Common myeloid progenitor, CD34-positive (primary cell): ENCODE data around the gene DAPK2.

Source experiments
- CTCF ChIA-PET: fragments of 350-600 bp; sonication (Branson Sonifier 250); formaldehyde crosslinking; loops from one replicate; lab custom pipeline; 2021; ENCODE audit warnings: antibody characterized with exemption; lab: Charles Lee
- POLR2A ChIA-PET: fragments of 350-600 bp; sonication (Branson Sonifier 250); formaldehyde crosslinking; loops from one replicate; lab custom pipeline; 2021; ENCODE audit warnings: antibody characterized with exemption; lab: Charles Lee
- DNase-seq, 3 donors: peaks; one replicate each; pipeline versions ENCODE4 v3.0.0 to v3.0.0-alpha.2; 2013
- H3K27ac ChIP-seq, 2 experiments: 1 replicate in 1 of 2; 2 replicates in 1 of 2; pipeline ENCODE4 v1.7.0; 2013; ENCODE audit warnings: inconsistent platforms in 2 of 2, low read length in 2 of 2, mild to moderate bottlenecking in 2 of 2, low read depth in 1 of 2, moderate library complexity in 1 of 2; ENCODE audit not compliant: severe bottlenecking in 2 of 2, insufficient read depth in 1 of 2, poor library complexity in 1 of 2
- H3K27me3 ChIP-seq, 5 experiments: replicated peaks in 2 of 5; 1 replicate in 3 of 5; 2 replicates in 2 of 5; pipeline versions ENCODE4 v1.6.1 to v1.7.0; 2013; ENCODE audit warnings: low read length in 4 of 5, mild to moderate bottlenecking in 2 of 5, moderate library complexity in 2 of 5, inconsistent platforms in 1 of 5; ENCODE audit not compliant: insufficient read depth in 5 of 5, control insufficient read depth in 4 of 5
- H3K36me3 ChIP-seq, 4 experiments: 1 replicate in 2 of 4; 2 replicates in 2 of 4; pipeline versions ENCODE4 v1.6.1 to v1.7.0; 2013; ENCODE audit warnings: low read length in 3 of 4, control low read depth in 1 of 4, mild to moderate bottlenecking in 1 of 4; ENCODE audit not compliant: control insufficient read depth in 4 of 4, insufficient read depth in 4 of 4
- H3K4me1 ChIP-seq, 4 experiments: 1 replicate in 3 of 4; 2 replicates in 1 of 4; pipeline versions ENCODE4 v1.6.1 to v1.7.1; 2013; ENCODE audit warnings: low read length in 3 of 4, mild to moderate bottlenecking in 3 of 4, control low read depth in 1 of 4, inconsistent platforms in 1 of 4, moderate library complexity in 1 of 4; ENCODE audit not compliant: control insufficient read depth in 4 of 4, insufficient read depth in 4 of 4; ENCODE audit errors: control extremely low read depth in 1 of 4
- H3K4me3 ChIP-seq, 7 experiments: 1 replicate in 4 of 7; 2 replicates in 3 of 7; pipeline versions ENCODE4 v1.5.1 to v1.7.0; 2013; ENCODE audit warnings: mild to moderate bottlenecking in 7 of 7, low read length in 6 of 7, moderate library complexity in 6 of 7, inconsistent platforms in 2 of 7, low read depth in 2 of 7, control low read depth in 1 of 7; ENCODE audit not compliant: insufficient read depth in 4 of 7, control insufficient read depth in 1 of 7; ENCODE audit errors: extremely low read depth in 1 of 7
- H3K9me3 ChIP-seq, 5 experiments: 1 replicate in 4 of 5; 2 replicates in 1 of 5; pipeline versions ENCODE4 v1.6.1 to v1.7.1; 2013; ENCODE audit warnings: low read length in 4 of 5, mild to moderate bottlenecking in 2 of 5, inconsistent platforms in 1 of 5, low read depth in 1 of 5, moderate library complexity in 1 of 5; ENCODE audit not compliant: control insufficient read depth in 4 of 5, insufficient read depth in 2 of 5; ENCODE audit errors: control extremely low read depth in 1 of 5
- WGBS: methylation state at CpG from one replicate; pipeline ENCODE4 v1.1.5; 2013; ENCODE audit not compliant: insufficient coverage; 5-methylcytosine and 5-hydroxymethylcytosine counted together

The DAPK2 gene

GRCh38 chr15:63879995-63880394 lies 166.3 kb downstream of the DAPK2 start:
- H3K9me3 ChIP-seq, result no peaks in the 10 kb centered on the region
- no peaks in the 10 kb centered on the region for H3K36me3 ChIP-seq
- WGBS, result 100% methylated on average over 1 of the region's 1 CpG
- no peak overlapping the region for H3K4me3 ChIP-seq
- no peak overlapping the region for H3K27ac ChIP-seq
- H3K4me1 ChIP-seq, result peaks cover 0 to 7% (median 0%) of the 10 kb centered on the region in 4 experiments
- no peaks in the 10 kb centered on the region for H3K27me3 ChIP-seq
- CTCF ChIA-PET, result interaction anchor here (1.1 to 4.1 kb wide), 5 partner anchors 8 to 49 kb away, joined by 3 to 22 read pairs (median 5); no protein-coding TSS in a partner anchor
- DNase-seq, result no peak
- POLR2A ChIA-PET, result no interaction called here

GRCh38 chr15:63879211-63879610 lies 167.1 kb downstream of the DAPK2 start:
- H3K27me3 ChIP-seq, result no peaks in the 10 kb centered on the region
- peaks cover 0 to 7% (median 0%) of the 10 kb centered on the region in 4 experiments for H3K4me1 ChIP-seq
- H3K27ac ChIP-seq, result no peak overlapping the region
- no peak for DNase-seq
- ChIA-PET CTCF (interaction anchor here (1.1 to 1.3 kb wide), 2 partner anchors 9 to 48 kb away, joined by 4 to 5 read pairs; no protein-coding TSS in a partner anchor), POLR2A (no interaction called here)
- no peaks in the 10 kb centered on the region for H3K36me3 ChIP-seq
- WGBS, result 86% methylated on average over 1 of the region's 3 CpGs
- H3K9me3 ChIP-seq, result no peaks in the 10 kb centered on the region
- H3K4me3 ChIP-seq, result no peak overlapping the region

GRCh38 chr15:63877713-63878271 lies 168.5 kb downstream of the DAPK2 start:
- Histone ChIP-seq H3K4me1 (peaks cover 0 to 7% (median 2%) of the 10 kb centered on the region in 4 experiments), H3K27me3 (no peaks in the 10 kb centered on the region), H3K4me3 (no peak overlapping the region), H3K9me3 (peaks cover 0 to 4% (median 0%) of the 10 kb centered on the region in 5 experiments), H3K36me3 (no peaks in the 10 kb centered on the region), H3K27ac (no peak overlapping the region)
- 100% methylated on average over 2 of the region's 5 CpGs for WGBS
- CTCF ChIA-PET, result interaction anchor here (0.9 kb wide), 1 partner anchor 44 kb away, joined by 3 read pairs; the partner anchor contains the start of gene HERC1
- POLR2A ChIA-PET, result no interaction called here
- no peak for DNase-seq

GRCh38 chr15:63876085-63876662 lies 170.1 kb downstream of the DAPK2 start:
- H3K27ac ChIP-seq, result no peak overlapping the region
- H3K9me3 ChIP-seq, result peaks cover 0 to 7% (median 3%) of the 10 kb centered on the region in 5 experiments
- ChIA-PET POLR2A (no interaction called here), CTCF (interaction anchor here (1.1 kb wide), 1 partner anchor 124 kb away, joined by 3 read pairs; no protein-coding TSS in a partner anchor)
- no peaks in the 10 kb centered on the region for H3K36me3 ChIP-seq
- no peak for DNase-seq
- WGBS, result 60% methylated on average over 2 of the region's 9 CpGs
- peaks cover 0 to 4% (median 0%) of the 10 kb centered on the region in 4 experiments for H3K4me1 ChIP-seq
- no peaks in the 10 kb centered on the region for H3K27me3 ChIP-seq
- no peak overlapping the region for H3K4me3 ChIP-seq

- ChIA-PET CTCF (no interaction called here), POLR2A (no interaction called here)
- H3K27me3 ChIP-seq, result no peaks in the 10 kb centered on the region
- 75% methylated on average over 4 of the region's 4 CpGs for WGBS
- DNase-seq, result no peak
- no peaks in the 10 kb centered on the region for H3K36me3 ChIP-seq
- no peak overlapping the region for H3K27ac ChIP-seq
- H3K4me1 ChIP-seq, result peaks cover 0 to 4% (median 0%) of the 10 kb centered on the region in 4 experiments
- no peak overlapping the region for H3K4me3 ChIP-seq
- peaks cover 0 to 7% (median 3%) of the 10 kb centered on the region in 5 experiments for H3K9me3 ChIP-seq
These were observed 171.7 kb downstream of the DAPK2 start for GRCh38 chr15:63874616-63875015.

GRCh38 chr15:63872759-63873510 lies 173.3 kb downstream of the DAPK2 start:
- no peak overlapping the region for H3K4me3 ChIP-seq
- H3K9me3 ChIP-seq, result peaks cover 0 to 7% (median 3%) of the 10 kb centered on the region in 5 experiments
- H3K4me1 ChIP-seq, result peaks cover 0 to 4% (median 0%) of the 10 kb centered on the region in 4 experiments
- H3K27ac ChIP-seq, result no peak overlapping the region
- no peaks in the 10 kb centered on the region for H3K36me3 ChIP-seq
- no peak for DNase-seq
- no peaks in the 10 kb centered on the region for H3K27me3 ChIP-seq
- ChIA-PET POLR2A (no interaction called here), CTCF (interaction anchor here (0.7 to 1.4 kb wide), 3 partner anchors 10 to 39 kb away, joined by 3 read pairs; no protein-coding TSS in a partner anchor)
- 99% methylated on average over 8 of the region's 8 CpGs for WGBS
